GM19395 (cell line): ENCODE measurements around the gene KPNA4.

ENCODE experiments used
- ATAC-seq: cut with Tn5 transposase; IDR thresholded peaks from one replicate; pipeline ENCODE4 v1.9.1; 2021; ENCODE audit warnings: mild to moderate bottlenecking, moderate library complexity; ENCODE audit not compliant: unreplicated experiment

KPNA4 gene

DNA sequence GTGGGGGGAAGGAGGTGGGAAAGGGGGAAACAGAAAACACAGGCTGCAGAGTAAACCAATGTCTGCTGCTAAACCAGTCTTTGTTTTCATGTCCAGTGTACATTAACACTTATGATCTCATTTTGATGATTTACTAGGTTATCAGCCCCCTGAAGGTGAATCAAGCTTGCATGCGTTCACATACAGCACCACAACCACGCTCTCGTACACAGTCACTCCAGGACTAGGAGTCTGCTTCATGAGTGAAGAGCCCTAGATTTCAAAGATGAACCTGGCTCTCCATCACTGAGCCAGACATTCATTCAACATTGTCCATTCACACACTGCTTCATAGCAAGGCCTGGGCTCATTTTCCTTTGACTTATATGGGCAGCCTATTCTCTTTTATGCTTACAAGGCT lies 64.0 kb downstream of the KPNA4 start:
- no peak for ATAC-seq

DNA sequence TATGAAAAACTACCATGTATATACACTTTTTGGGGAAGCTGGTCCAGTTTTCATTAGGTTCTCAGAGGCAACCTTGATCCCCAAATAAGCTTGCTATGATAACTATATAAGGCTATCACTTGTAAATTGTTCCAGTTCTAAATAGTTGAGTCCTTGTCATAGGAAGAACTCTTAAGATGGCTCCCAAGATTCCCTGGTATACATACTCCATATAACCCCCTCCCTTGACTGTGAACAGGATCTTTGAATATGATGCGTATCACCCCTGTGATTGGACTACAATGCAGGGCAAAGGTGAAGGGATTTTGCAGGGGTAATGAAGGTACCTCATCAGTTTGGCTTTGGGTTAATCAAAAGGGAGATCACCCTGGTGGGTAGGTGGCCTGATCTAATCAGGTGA lies 67.2 kb downstream of the KPNA4 start:
- no peak for ATAC-seq

DNA sequence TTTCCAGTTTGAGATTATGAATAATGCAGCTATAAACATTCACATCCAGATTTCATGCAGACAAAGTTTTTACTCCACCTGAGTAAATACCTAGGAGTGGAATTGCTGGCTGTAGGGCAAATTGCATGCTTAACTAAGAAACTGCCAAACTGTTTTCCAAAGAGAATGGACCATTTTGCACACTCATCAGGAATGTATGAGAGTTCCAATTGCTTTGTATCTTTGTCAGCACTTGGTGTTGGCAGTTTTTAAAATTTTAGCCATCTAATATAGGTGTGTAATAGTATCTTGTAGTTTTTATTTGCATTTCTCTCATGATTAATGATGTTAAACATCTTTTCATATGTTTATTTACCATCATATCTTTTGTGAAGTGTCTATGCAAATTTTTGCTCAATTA lies 75.2 kb downstream of the KPNA4 start:
- no peak for ATAC-seq

- ATAC-seq, result no peak
Observed at GRCh38 chr3:160486459-160486869, 78.9 kb downstream of the KPNA4 start.

GRCh38 chr3:160482796-160483195 lies 82.6 kb downstream of the KPNA4 start:
- no peak for ATAC-seq

DNA sequence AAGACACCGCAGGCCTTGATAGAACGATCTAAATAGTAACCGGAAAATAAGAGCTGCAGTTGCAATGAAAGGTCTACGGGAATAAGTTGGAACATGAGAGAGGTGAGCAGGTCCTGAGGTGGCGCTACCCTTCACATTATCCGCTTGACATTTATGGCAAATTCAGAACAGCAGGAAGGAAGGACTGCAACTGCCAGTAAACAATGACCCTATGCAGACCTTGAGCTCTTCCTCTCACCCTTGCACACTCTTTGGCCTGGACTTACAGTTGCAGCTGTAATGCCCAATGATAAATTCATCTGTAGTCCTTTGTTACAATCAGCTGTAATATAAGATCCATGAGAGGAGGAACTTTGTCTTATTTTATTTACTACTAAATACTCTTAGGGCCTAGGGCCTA lies 83.5 kb downstream of the KPNA4 start:
- ATAC-seq, result no peak

DNA sequence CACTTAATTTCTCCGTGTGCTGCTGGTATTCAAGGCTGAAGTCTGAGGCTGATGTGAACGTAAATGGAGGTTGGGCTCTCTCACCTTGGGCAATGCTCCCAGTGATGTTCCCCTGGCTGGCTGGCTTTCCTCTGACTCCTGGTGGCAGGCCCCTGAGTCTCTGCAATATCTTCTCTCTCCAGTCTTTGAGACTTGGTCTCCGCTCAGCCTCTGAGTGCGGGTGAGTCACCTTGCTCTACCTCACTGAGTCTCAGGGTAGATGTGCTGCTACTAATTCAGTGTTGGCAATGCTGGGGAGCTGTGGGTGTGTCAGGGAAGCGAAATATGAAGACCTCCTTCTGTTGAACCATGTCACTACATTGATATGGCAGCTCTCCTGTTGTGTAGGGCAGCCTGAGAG lies 84.4 kb downstream of the KPNA4 start:
- ATAC-seq, result no peak

GRCh38 chr3:160479376-160479775 lies 86.0 kb downstream of the KPNA4 start:
- no peak for ATAC-seq

GRCh38 chr3:160478338-160478737 lies 87.0 kb downstream of the KPNA4 start:
- ATAC-seq, result no peak

DNA sequence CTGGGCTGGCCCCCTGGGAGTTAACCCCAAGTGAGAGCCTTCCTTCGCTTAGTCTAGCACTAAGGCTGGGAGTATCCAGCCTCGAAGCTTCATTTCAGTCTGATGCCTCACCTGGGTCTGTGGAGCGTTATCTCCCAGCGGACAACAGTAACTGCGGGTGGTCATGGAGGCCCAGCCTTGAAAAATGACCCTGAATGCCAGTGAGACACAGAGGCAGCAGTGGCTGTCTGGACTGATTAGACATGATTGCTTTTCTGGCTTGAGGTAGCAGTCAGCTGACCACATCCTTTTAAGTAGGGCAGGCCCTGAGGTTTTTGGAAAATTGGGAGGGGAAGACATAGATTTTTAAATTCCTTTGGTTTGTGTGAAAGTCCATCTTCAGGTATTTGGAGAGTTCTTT lies 87.6 kb downstream of the KPNA4 start:
- no peak for ATAC-seq

GRCh38 chr3:160475884-160476283 lies 89.5 kb downstream of the KPNA4 start:
- no peak for ATAC-seq

GRCh38 chr3:160475153-160475552 lies 90.2 kb downstream of the KPNA4 start:
- no peak for ATAC-seq

- no peak for ATAC-seq
Observed at GRCh38 chr3:160474416-160474838, 90.9 kb downstream of the KPNA4 start.

- ATAC-seq, result no peak
Observed at GRCh38 chr3:160473978-160474377, 91.4 kb downstream of the KPNA4 start.

DNA sequence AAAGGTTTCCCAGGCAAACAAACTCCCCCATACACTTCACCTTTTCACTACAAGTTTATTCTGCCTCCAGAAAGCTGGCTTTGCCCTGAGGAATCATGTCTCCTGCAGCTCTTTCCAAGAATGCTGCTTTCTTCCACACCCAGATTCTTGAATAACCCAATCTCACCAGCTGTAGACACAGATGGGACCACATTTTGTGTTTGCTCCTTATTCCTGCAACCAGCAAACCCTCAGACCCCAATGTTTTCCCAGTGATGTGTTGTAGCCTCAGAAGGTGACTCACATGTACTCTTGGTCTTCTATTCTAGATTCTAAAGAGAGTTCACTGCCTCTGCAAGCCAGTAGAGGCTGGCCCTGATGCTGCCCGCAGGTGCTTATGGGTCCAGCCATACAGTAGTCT lies 92.2 kb downstream of the KPNA4 start:
- no peak for ATAC-seq

GRCh38 chr3:160472344-160472743 lies 93.0 kb downstream of the KPNA4 start:
- ATAC-seq, result no peak

DNA sequence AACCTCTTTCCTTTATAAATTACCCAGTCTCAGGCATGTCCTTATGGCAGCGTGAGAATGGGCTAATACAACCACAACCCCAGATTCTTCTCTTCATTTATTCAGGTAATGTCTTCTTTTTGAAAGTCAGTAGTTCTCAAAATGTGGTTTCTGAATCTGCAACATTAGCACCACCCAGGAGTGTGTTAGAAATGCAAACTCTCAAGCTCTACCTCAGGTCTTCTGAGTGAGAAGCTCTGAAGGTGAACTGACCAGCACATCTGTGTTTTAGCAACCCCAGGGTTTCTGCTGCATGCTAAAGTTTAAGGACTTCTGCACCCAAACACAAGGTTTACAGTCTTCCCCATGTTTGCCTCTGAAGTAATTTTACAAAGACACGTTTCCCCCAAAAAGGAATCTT lies 93.5 kb downstream of the KPNA4 start:
- no peak for ATAC-seq

DNA sequence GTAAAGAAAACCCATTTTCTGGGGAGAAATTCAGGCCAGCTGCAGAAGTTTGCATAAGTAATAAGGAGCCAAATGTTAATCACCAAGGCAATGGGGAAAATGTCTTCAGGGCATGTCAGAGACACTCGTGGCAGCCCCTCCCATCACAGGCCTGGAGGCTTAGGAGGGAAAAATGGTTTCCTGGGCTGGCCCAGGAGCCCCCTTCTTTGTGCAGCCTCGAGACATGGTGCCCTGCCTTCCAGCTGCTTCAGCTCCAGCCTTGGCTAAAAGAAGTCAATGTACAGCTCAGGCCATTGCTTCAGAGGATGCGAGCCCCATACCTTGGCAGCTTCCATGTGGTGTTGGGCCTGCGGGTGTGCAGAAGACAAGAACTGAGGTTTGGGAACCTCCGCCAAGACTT lies 95.2 kb downstream of the KPNA4 start:
- no peak for ATAC-seq

DNA sequence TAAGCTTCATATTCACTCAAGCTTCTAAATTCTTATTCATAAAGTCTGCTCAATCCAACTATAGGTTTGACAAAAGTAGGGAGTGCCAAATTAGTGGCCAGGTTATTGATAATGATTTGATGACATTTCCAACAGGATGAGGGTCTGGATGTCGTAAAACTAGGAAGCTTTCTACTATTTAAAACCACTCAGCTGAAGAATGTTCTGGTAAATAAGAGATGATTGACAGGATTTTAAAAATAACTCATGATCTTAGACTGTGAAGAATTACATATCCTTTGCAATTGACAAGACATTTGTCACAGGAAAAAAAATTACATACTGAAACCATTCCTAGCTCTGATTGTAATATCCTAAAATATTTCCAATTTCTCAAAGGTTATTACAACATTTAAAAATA lies 100.4 kb downstream of the KPNA4 start:
- ATAC-seq, result no peak

DNA sequence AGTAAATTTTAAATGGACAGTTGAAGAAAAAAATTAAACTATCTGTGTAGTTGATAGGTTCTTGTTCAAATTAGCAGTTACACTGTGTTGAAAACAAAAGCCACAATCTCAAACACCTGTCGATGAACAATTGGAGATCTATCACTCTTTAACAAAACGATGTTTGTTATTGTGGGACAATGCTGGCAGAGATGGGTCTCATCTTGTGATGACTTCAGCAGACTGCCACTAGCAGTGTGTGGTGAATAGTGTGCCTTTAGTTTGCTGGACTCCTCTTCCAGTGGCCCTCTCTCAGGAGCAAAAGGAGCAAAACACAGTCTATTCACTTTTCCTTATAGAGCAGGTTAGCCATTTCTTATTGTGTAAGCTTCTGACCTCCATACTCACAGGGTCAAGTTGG lies 101.0 kb downstream of the KPNA4 start:
- no peak for ATAC-seq

DNA sequence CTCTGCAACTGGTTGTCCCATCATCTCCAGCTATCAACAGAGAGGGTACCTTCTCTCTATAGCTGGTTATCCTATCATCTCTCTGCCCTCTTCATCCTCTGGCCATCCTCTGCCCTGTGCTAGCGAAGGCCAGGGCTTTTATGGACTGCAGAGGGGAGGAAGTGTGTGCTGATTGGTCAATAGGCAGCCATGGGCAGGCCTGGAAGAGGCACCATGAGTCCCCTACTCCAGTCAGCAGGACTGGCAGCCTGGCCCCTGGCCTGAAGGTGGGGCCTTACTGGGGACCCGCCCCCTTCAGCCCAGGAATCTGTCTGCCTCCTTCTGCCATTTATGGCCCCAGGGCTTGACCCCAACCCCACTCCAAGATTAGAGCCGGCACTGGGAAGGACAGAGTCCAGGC lies 105.3 kb downstream of the KPNA4 start:
- no peak for ATAC-seq

GRCh38 chr3:160459450-160459970 lies 105.9 kb downstream of the KPNA4 start:
- no peak for ATAC-seq

DNA sequence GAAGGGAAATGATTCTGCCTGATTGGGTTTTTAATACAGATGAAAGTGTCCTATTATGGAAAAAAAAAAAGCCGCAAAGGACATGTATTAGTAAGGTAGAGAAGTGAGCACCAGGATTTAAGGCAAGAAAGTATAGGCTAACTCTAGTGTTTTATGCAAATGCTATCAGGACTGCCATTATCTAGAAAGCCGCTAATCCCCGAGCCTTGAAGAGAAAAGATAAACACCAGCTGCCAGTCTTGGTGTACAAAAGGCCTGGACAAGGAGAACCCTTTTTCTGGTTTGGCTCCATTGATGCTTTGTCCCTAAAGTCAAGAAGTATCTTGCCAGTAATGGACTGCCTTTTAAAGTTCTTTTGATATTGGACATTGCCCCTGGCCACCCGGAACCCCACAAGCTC lies 107.2 kb downstream of the KPNA4 start:
- no peak for ATAC-seq

GRCh38 chr3:160455846-160456245 lies 109.5 kb downstream of the KPNA4 start:
- no peak for ATAC-seq
